DND-41 (cell line): ENCODE results near the gene FSD2.

Experiments used
- ATAC-seq: fragments of 200-7000 bp; cut with Tn5 transposase; 3 replicates; pipeline ENCODE4 v1.9.1; 2021; ENCODE audit warnings: low read depth; ENCODE audit not compliant: insufficient read depth
- DNase-seq: peaks from one replicate; pipeline ENCODE4 v3.0.0-alpha.2; 2020
- H2AFZ ChIP-seq: 2 replicates; pipeline ENCODE4 v1.6.0; 2012; ENCODE audit warnings: low read depth, low read length
- H3K27ac ChIP-seq: 2 replicates; pipeline ENCODE4 v1.5.1; 2012; ENCODE audit warnings: low read length, inconsistent platforms
- H3K27me3 ChIP-seq: fragments of 200-600 bp; sonication (generic); 2 replicates; pipeline ENCODE4 v1.6.0; 2012; ENCODE audit warnings: low read length, mild to moderate bottlenecking, inconsistent platforms; ENCODE audit not compliant: insufficient read depth, poor library complexity
- H3K36me3 ChIP-seq: 2 replicates; pipeline ENCODE4 v1.5.1; 2012; ENCODE audit warnings: low read length, inconsistent platforms; ENCODE audit not compliant: insufficient read depth
- H3K4me1 ChIP-seq: 2 replicates; pipeline ENCODE4 v1.5.1; 2012; ENCODE audit warnings: mild to moderate bottlenecking, low read length; ENCODE audit not compliant: insufficient read depth
- H3K4me2 ChIP-seq: 2 replicates; pipeline ENCODE4 v1.6.0; 2012; ENCODE audit warnings: mild to moderate bottlenecking, moderate library complexity, low read length, inconsistent platforms; ENCODE audit not compliant: insufficient read depth
- H3K4me3 ChIP-seq, 2 experiments: fragments of 200-600 bp in 1 of 2; shearing (Covaris generic) in 1 of 2; 2 replicates each; pipeline ENCODE4 v1.5.1; 2012 to 2016; ENCODE audit warnings: inconsistent platforms in 2 of 2, low read length in 2 of 2, mild to moderate bottlenecking in 2 of 2, low read depth in 1 of 2, moderate library complexity in 1 of 2
- H3K79me2 ChIP-seq: 2 replicates; pipeline ENCODE4 v1.6.0; 2012; ENCODE audit warnings: low read length, inconsistent platforms; ENCODE audit not compliant: insufficient read depth
- H3K9ac ChIP-seq: 2 replicates; pipeline ENCODE4 v1.6.0; 2012; ENCODE audit warnings: low read depth, mild to moderate bottlenecking, inconsistent platforms, low read length, moderate library complexity
- H3K9me3 ChIP-seq: 2 replicates; pipeline ENCODE4 v1.5.1; 2012; ENCODE audit warnings: low read length, moderate library complexity, mild to moderate bottlenecking, inconsistent platforms; ENCODE audit not compliant: insufficient read depth, severe bottlenecking
- H4K20me1 ChIP-seq: 2 replicates; pipeline ENCODE4 v1.6.0; 2012; ENCODE audit warnings: low read length; ENCODE audit not compliant: insufficient read depth
- EZH2 ChIP-seq: IDR thresholded peaks from 3 replicates; pipeline ENCODE4 v1.6.1; 2012; ENCODE audit warnings: borderline replicate concordance, low read depth, mild to moderate bottlenecking, moderate library complexity, low read length, inconsistent platforms; ENCODE audit not compliant: severe bottlenecking
- TF ChIP-seq, protein P1 (sequence below): IDR thresholded peaks from 2 replicates; pipeline ENCODE4 v1.5.1; 2012; ENCODE audit warnings: borderline replicate concordance, low read length, moderate library complexity, mild to moderate bottlenecking; ENCODE audit not compliant: poor library complexity, severe bottlenecking; ENCODE audit errors: extremely low read depth

FSD2 gene, protein sequence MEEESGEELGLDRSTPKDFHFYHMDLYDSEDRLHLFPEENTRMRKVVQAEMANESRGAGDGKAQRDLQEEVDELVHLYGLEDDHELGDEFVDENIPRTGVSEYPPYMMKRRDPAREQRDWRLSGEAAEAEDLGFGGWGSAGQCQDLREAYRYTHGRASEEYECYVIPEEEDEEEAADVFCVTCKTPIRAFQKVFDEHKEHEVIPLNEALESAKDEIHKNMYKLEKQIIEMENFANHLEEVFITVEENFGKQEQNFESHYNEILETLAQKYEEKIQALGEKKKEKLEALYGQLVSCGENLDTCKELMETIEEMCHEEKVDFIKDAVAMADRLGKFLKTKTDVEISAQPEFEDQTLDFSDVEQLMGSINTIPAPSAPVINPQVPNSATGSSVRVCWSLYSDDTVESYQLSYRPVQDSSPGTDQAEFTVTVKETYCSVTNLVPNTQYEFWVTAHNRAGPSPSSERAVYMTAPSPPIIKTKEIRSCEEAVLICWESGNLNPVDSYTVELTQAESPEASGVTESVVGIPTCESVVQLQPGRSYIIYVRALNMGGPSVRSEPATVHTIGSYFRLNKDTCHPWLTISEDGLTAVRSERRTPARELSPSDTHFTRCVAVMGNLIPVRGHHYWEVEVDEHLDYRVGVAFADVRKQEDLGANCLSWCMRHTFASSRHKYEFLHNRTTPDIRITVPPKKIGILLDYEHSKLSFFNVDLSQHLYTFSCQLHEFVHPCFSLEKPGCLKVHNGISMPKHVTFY

DNA sequence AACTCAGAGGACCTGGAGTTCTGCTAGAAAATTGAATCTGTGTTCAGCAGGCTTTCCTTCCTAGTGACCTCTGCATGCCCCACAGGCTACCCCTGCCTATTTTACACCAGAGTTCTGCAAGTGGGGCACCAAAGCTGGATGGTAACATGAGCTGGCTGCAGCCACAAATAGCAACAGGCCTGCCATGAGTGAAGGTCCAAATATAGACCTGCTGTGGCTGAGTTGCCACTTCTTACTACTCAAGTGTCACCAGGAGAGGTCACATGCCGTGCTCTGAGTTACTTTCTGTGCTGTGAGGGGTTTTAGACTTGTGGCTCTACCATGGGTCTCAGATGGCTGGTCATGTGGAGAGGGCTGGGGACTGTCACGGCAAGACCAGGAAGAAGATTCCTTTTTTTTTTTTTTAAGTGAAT, at the start of gene FSD2:
FSD2 (minus strand) TSS at position 76 of the 413 bp plus-strand sequence. CDS start 18,679 bp downstream, outside the sequence.
- Histone ChIP-seq H3K27ac (no peak within 1 kb of the TSS), H3K4me1 (peaks cover 12% of the 10 kb centered on the region), H3K79me2 (peaks cover 16% of the 10 kb centered on the region), H2AFZ (no peak within 1 kb of the TSS), H3K36me3 (peaks cover 3% of the 10 kb centered on the region; the same call in 1 of the 2 replicates), H3K4me2 (no peak within 1 kb of the TSS), H4K20me1 (peaks cover 6% of the 10 kb centered on the region; the same call in 1 of the 2 replicates), H3K9ac (no peak within 1 kb of the TSS), H3K27me3 (peaks cover 10% of the 10 kb centered on the region), H3K9me3 (no peaks in the 10 kb centered on the region), H3K4me3 (no peak within 1 kb of the TSS)
- DNase-seq (no peak), ATAC-seq (no peak)
- TF ChIP-seq, protein P1, sequence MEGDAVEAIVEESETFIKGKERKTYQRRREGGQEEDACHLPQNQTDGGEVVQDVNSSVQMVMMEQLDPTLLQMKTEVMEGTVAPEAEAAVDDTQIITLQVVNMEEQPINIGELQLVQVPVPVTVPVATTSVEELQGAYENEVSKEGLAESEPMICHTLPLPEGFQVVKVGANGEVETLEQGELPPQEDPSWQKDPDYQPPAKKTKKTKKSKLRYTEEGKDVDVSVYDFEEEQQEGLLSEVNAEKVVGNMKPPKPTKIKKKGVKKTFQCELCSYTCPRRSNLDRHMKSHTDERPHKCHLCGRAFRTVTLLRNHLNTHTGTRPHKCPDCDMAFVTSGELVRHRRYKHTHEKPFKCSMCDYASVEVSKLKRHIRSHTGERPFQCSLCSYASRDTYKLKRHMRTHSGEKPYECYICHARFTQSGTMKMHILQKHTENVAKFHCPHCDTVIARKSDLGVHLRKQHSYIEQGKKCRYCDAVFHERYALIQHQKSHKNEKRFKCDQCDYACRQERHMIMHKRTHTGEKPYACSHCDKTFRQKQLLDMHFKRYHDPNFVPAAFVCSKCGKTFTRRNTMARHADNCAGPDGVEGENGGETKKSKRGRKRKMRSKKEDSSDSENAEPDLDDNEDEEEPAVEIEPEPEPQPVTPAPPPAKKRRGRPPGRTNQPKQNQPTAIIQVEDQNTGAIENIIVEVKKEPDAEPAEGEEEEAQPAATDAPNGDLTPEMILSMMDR, result no peak
- TF ChIP-seq EZH2, result no peak

DNA sequence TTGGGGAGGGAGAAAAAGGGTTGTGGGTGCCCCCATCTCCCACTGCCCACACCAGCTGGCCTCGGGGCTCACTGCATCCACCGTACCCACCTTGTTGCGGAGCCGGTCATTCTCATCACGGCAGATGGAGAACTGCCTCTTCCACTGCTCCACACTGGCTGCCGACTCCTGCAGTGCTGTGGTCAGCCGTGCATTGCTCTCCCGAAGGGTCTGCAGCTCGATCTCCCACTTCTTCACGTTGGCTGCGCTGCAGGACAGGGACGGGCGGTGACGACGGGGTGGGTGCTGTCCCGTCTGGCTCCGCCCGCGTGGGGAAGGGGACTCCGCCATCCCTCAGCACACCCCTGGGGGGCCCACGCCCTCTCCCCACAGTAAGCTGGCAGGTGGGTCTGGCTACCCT, 48.7 kb upstream of the FSD2 start:
- Histone ChIP-seq H3K27ac (no peak overlapping the region), H2AFZ (no peak overlapping the region), H3K9ac (no peak overlapping the region), H3K4me3 (no peak overlapping the region), H3K4me1 (peaks cover 31% of the 10 kb centered on the region), H3K4me2 (no peak overlapping the region), H3K36me3 (no peaks in the 10 kb centered on the region), H4K20me1 (no peaks in the 10 kb centered on the region), H3K27me3 (no peaks in the 10 kb centered on the region), H3K79me2 (no peaks in the 10 kb centered on the region), H3K9me3 (no peaks in the 10 kb centered on the region)
- DNase-seq, result no peak
- no peak for TF ChIP-seq EZH2
- TF ChIP-seq, protein P1, result no peak
- ATAC-seq, result no peak

DNA sequence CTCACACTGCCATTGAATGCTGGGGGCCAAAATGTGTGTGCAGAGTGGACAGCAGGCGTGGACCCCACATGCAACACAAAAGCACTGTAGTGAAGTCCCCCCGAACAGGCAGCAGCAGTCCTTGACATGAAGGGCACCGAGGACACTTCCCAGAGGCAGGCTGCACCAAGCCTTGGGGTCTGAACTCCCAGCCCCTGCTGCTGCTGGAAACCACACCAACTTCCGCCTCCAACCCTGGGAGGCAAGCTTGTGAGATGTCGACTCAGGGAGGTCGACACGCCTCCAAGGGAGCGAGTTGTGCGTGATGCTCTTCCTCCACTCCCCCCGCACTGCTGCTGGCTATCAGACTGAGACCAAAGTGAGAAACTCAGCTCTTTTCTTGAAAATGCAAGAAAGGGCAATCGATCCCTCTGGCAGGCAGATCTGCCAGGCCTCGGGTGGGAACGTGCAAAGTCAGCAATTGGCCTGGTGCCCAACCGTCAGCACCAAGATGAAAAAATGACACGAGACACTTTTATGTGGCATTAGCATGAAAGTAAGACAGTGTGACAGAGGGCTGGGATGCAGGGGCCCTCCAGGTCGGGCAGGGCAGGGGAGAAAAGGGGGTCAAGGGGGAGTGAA, 47.2 kb upstream of the FSD2 start:
- H4K20me1 ChIP-seq, result no peaks in the 10 kb centered on the region
- ATAC-seq, result peak; percentile 97

More for the DNA sequence above, 47.2 kb upstream of the FSD2 start:
- H3K9ac ChIP-seq, result peak overlapping the region; percentile 45
- peaks cover 31% of the 10 kb centered on the region for H3K4me1 ChIP-seq
- H3K9me3 ChIP-seq, result no peaks in the 10 kb centered on the region
- H3K36me3 ChIP-seq, result no peaks in the 10 kb centered on the region
- H3K27ac ChIP-seq, result peak overlapping the region; percentile 84
- peak overlapping the region; percentile 82 for H2AFZ ChIP-seq
- H3K4me3 ChIP-seq, result peak overlapping the region in 1 of 2 experiments; percentile 58; a peak in 3 of 4 replicates
- H3K4me2 ChIP-seq, result peak overlapping the region; percentile 88
- H3K79me2 ChIP-seq, result no peaks in the 10 kb centered on the region
- TF ChIP-seq EZH2, result no peak
- TF ChIP-seq, protein P1, result no peak
- peak; percentile 79 for DNase-seq
- no peaks in the 10 kb centered on the region for H3K27me3 ChIP-seq
